GM21515 (cell line): ENCODE measurements around the gene CEP20.
"Not testable (repeated sequence)": the region's sequence is repeated elsewhere in the genome, so short reads cannot be mapped to it uniquely, and the experiment has no call there.

Source experiments
- ATAC-seq: cut with Tn5 transposase; IDR thresholded peaks from one replicate; pipeline ENCODE4 v1.9.1; 2021; ENCODE audit not compliant: unreplicated experiment

Gene CEP20, protein sequence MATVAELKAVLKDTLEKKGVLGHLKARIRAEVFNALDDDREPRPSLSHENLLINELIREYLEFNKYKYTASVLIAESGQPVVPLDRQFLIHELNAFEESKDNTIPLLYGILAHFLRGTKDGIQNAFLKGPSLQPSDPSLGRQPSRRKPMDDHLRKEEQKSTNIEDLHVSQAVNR

GRCh38 chr16:15888072-15888976 is at the start of gene CEP20:
Gene CEP20 (minus strand): TSS chr16:15888603. CDS start chr16:15888585, 18 bp downstream.
- peak; percentile 97 for ATAC-seq

GRCh38 chr16:15936809-15937208 is 48.4 kb upstream of the CEP20 start:
- not testable (repeated sequence) for ATAC-seq

DNA sequence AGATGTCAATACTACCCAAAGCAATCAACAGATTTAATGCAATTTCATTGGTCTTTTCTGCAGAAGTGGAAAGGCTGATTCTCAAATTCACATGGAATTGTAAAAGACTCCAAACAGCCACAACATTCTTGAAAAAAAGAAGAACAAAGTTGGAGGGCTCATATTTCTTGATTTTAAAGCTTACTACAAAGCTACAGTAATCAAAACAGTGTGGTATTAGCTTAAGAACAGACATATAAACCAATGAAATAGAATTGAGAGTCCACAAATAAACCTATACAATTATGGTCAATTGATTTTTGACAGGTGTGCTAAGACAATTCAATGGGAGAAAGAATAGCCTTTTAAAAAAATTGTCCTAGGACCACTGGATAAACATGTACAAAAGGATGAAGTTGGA is 46.6 kb upstream of the CEP20 start:
- no peak for ATAC-seq

DNA sequence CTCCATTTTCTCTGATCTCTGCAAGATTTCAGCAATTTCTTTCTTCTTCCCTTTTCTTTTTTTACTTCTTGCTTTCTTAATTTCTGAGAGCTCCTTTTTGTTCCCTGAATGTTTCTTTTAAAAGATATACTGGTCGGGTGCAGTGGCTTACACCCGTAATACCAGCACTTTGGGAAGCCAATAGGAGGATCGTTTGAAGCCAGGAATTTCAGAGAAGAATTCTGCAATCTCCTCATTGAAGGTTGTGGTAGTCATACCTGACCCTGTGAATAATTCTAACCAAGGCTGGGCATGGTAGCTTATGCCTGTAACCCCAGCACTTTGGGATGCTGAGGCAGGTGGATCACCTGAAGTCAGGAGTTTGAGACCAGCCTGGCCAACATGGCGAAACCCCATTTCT is 45.4 kb upstream of the CEP20 start:
- ATAC-seq: no peak

DNA sequence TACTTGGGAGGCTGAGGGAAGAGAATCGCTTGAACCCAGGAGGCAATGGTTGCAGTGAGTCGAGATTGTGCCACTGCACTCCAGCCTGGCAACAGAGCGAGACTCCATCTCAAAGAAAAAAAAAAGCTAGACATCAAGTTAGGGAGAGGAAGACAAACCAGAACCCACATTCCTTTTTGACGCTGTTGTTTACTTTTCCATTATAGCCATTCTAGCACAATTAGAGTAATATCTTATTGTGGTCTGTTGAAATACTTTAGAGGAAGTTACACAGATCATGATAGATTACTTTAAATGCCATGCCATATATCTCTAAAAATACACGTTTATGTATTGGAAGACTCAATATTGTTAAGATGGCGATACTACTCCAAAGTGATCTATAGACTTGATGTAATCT is 44.5 kb upstream of the CEP20 start:
- no peak for ATAC-seq

DNA sequence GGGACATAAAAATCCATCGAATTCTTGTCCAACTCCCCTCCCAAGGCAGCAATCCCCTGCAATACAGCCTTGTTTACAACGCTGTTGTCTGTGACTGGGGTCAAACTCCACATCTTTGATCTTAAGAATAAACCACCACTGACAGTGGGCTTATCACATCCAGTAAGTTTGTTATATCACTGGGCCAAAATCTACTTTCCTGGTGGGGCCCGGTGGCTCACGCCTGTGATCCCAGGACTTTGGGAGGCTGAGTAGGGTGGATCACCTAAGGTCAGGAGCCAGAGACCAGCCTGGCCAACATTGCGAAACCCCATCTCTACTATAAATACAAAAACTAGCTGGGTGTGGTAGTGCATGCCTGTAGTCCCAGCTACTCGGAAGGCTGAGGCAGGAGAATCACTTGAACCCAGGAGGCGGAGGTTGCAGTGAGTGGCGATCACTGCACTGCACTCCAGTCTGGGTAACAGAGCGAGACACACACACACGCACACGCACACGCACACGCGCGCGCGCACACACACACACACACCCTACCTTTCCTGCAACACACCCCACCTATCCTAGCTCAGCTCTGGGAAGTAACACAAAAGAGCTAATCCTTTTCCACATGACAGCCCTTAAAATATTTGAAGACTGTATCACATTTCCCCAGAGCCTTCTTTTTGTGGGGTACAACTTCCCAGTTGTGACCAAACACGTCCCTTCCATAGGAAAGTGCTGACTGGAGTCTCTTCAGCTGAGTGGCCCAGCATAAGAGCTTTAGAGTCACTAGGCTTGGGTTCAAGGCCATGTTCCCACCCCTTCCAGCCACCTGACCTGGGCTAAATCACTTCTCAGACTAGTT is 40.1 kb upstream of the CEP20 start:
- no peak for ATAC-seq

DNA sequence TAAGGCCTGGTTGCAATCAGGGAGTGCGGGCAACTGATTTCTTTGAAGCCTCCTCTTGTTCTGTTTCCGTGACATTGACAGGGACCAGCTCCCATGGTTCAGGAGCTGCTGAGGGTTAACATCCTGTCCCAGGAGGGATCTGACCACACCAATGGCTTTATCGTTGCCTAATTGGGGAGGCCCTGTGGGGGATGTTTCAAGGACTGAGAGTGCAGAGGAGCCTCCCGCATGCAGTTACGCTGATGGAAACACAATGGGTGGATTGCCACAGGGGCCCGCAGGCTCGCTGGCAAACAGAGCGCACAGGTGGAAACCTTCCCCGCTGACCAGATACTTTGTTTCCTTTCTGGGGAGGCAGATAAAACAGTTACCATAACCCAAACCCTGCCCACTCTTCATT is 37.2 kb upstream of the CEP20 start:
- ATAC-seq: no peak

GRCh38 chr16:15924996-15925395 is 36.6 kb upstream of the CEP20 start:
- no peak for ATAC-seq

DNA sequence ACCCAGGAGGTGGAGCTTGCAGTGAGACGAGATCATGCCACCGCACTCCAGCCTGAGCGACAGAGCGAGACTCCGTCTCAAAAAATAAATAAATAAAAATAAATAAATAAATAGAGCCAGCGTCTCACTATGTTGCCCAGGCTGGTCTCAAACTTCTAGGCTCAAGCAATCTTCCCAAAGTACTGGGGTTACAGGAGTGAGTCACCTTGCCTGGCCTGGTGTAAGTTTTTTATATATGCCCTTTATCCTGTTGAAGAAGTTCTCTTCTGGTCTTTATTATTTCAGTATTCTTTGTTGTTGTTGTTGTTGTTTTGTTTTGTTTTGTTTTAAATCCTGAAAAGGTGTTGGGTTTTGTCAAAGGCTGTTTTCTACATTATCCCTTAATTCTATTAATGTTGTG is 30.9 kb upstream of the CEP20 start:
- no peak for ATAC-seq

GRCh38 chr16:15918314-15918713 is 29.9 kb upstream of the CEP20 start:
- ATAC-seq: not testable (repeated sequence)

GRCh38 chr16:15916323-15916722 is 27.9 kb upstream of the CEP20 start:
- no peak for ATAC-seq

- no peak for ATAC-seq
Observed at GRCh38 chr16:15915555-15916081, 27.2 kb upstream of the CEP20 start.

DNA sequence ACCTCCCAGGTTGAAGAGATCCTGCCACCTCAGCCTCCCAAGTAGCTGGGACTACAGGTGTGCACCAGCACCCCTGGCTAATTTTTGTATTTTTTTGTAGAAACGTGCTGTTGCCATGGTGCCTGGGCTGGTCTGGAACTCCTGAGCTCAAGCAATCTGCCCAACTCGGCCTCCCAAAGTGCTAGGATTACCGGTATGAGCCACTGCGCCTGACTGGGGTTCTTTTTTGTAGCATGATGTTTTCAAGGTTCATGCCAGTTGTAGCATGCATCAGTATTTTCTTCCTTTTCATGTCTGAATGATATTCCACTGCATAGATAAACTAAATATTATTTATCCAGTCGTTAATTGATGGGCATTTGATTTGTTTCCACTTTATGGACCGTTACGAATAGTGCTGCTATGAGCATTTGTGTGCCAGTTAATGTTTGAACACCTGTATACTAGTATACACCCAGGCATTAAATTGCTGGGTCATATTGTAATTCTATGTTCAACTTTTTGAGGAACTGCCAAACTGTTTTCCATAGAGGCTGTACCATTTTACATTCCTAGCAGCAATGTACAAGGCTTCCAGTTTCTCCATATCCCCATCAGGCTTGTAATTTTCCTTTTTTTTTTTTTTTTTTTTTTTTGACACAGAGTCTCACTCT is 24.8 kb upstream of the CEP20 start:
- ATAC-seq: no peak

DNA sequence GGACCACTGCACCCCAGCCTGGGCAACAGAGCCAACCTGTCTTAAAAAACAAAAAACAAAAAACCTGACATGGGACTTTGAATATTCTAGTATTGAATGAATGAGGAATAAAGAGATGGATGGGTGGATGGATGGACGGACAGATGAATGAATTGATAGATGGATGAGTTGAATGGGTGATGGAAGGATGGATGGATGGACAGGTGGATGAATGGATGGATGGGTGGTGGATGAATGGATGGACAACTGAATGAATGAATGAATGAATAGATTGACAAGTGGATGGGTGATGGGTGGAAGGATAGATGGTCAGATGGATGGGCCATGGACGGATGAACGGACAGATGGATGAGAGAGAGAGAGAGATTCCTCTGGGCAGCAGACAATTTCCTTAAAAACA is 22.8 kb upstream of the CEP20 start:
- ATAC-seq: no peak

DNA sequence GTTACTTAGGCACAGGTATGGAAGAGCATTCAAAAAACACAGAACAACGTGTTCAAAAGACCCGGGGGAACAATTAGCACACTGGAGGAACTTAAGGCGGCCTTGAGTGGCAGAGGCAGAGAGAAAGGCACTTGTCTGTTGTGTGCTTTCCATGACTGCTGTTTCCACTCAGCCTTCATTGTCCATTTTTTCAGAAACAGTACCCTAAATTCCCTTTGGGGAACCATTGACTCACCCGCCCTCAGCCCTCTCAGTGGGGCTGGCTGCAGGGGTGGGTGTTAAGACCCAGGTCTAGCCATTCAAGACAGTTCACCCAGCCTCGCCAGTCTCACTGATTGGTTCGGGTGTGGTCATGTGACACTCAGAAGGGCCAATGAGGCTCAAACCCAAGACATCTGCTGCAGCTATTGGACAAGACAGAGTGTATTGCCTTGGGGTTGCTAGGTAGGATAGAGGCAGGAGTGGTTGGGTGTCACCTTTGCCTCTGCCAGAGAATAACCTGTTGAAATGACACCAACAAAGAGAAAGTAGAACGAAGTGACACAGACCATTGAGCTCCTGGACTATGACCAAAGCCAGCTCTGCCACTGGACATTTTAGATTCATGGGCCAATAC is 19.6 kb upstream of the CEP20 start:
- peak; percentile 96 for ATAC-seq

- ATAC-seq: no peak
Observed at GRCh38 chr16:15906439-15906838, 18.0 kb upstream of the CEP20 start.

- no peak for ATAC-seq
Observed at GRCh38 chr16:15903960-15904359, 15.6 kb upstream of the CEP20 start.

GRCh38 chr16:15900901-15901500 is 12.6 kb upstream of the CEP20 start:
- ATAC-seq: no peak

- ATAC-seq: no peak
Observed at GRCh38 chr16:15900357-15900756, 12.0 kb upstream of the CEP20 start.

DNA sequence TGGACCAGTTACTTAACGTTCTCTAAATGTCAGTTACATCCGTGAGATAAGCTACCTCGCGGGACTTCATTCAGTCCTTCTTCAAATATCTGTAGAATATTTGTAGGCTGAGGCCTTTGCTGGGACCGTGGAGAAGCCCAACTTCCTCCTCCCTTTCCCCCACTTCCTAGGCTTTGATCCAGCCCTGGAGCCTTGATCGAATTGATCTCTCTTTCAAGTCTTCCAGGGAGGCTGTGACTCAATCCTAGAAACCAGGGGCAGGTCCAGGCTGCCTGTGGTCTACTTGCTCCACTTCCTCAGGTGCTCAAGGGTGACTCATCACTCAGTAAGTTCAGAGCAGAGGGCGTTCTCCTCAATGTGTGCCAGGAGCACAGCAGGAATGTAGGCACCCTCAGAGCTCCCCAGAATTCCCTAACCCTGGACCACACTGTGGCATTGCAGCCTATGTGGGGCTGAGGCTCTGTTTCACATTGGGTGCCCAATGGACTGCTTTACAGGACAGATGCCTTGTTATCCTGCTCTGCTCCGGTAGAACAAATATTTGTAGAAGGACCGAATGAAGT is 11.2 kb upstream of the CEP20 start:
- ATAC-seq: no peak
